ENCODE data around the gene KIDINS220. TPM values are rescaled to one million over a fixed set of nuclear protein-coding genes. Genes with fewer than 3 reads are reported as not detected.

The KIDINS220 gene
- total and polyA plus RNA-seq, 9 of the 15 experiments (the other 6 are each of a cell fraction or from before 2014, with no cell fraction given), result 15.2 to 48.0 (median 34.4) TPM

DNA sequence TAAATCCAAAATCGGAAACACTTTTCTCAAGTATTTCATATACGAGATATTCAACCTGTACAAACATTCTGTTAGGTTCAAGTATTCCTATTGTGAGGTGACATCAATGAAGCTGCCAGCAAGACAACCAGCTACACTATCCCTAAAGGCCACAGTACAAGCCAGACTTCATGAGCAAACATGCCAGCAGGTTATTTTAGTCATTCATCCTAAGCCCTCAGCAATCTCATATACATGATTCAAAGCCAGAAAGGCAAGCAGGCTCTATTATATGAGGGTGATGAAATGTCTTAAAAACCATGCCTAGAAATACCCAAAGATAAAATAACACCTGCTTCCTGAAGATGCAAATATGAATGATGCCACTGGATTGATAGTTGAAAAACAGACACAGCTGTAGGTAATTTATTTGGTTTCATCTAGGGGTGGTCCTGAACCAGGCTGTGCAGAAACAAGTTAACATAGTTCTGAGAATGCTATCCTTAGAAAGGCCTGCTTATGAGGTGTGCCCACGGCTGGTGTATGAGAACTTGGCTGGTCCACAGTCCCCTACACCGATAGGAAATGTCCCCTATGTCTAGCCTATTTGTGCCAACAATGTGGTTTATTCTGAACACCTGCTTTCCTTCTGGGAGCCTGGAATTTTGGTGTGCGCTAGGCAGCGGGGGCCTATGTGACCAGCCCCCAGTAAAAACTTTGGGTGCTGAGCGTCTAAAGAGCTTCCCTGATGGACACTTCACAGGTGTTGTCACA lies 48.2 kb upstream of the KIDINS220 start (continued):
- TF ChIP-seq, protein P1, sequence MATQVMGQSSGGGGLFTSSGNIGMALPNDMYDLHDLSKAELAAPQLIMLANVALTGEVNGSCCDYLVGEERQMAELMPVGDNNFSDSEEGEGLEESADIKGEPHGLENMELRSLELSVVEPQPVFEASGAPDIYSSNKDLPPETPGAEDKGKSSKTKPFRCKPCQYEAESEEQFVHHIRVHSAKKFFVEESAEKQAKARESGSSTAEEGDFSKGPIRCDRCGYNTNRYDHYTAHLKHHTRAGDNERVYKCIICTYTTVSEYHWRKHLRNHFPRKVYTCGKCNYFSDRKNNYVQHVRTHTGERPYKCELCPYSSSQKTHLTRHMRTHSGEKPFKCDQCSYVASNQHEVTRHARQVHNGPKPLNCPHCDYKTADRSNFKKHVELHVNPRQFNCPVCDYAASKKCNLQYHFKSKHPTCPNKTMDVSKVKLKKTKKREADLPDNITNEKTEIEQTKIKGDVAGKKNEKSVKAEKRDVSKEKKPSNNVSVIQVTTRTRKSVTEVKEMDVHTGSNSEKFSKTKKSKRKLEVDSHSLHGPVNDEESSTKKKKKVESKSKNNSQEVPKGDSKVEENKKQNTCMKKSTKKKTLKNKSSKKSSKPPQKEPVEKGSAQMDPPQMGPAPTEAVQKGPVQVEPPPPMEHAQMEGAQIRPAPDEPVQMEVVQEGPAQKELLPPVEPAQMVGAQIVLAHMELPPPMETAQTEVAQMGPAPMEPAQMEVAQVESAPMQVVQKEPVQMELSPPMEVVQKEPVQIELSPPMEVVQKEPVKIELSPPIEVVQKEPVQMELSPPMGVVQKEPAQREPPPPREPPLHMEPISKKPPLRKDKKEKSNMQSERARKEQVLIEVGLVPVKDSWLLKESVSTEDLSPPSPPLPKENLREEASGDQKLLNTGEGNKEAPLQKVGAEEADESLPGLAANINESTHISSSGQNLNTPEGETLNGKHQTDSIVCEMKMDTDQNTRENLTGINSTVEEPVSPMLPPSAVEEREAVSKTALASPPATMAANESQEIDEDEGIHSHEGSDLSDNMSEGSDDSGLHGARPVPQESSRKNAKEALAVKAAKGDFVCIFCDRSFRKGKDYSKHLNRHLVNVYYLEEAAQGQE (IDR thresholded peaks at IDR 0.05; ENCODE audit: borderline replicate concordance), result no peak
- TF ChIP-seq, protein P1 (CRISPR knock-in tag; IDR thresholded peaks at IDR 0.05; ENCODE audit: low read depth), result no peak
- TF ChIP-seq ZSCAN32 (CRISPR knock-in tag; IDR thresholded peaks at IDR 0.05) (no peak), MTF1 (CRISPR knock-in tag; IDR thresholded peaks at IDR 0.05; ENCODE audit: borderline replicate concordance) (no peak)

Data from K562 (cell line).